Activated CD8-positive, alpha-beta memory T cell treated with anti-CD3 and anti-CD28 coated beads for 48 hours (primary cell): ENCODE data around the gene SNTG2.
"Not testable (repeated sequence)": the region's sequence is repeated elsewhere in the genome, so short reads cannot be mapped to it uniquely, and the experiment has no call there.

Source experiments
- DNase-seq, 3 experiments: peaks; one replicate each; pipeline ENCODE4 v3.0.0-alpha.2; 2020; ENCODE audit warnings: low read depth in 2 of 3, low spot score in 2 of 3

The SNTG2 gene

GRCh38 chr2:950080-950966 lies at the start of gene SNTG2:
SNTG2 (plus strand) TSS chr2:950849; CDS start chr2:950997, 148 bp downstream.
- peak in 1 of 3 experiments; percentile 35 for DNase-seq

GRCh38 chr2:902584-902983 lies 48.1 kb upstream of the SNTG2 start:
- DNase-seq: no peak

- DNase-seq: no peak
Observed at GRCh38 chr2:903223-903900, 47.3 kb upstream of the SNTG2 start.

GRCh38 chr2:904246-905024 lies 46.2 kb upstream of the SNTG2 start:
- no peak for DNase-seq

GRCh38 chr2:905091-905832 lies 45.4 kb upstream of the SNTG2 start:
- no peak for DNase-seq

GRCh38 chr2:905833-906140 lies 44.9 kb upstream of the SNTG2 start:
- DNase-seq: no peak

- no peak for DNase-seq
Observed at GRCh38 chr2:907706-908105, 42.9 kb upstream of the SNTG2 start.

- DNase-seq: no peak
Observed at GRCh38 chr2:908568-908967, 42.1 kb upstream of the SNTG2 start.

- DNase-seq: not testable (repeated sequence)
Observed at GRCh38 chr2:909764-910379, 40.8 kb upstream of the SNTG2 start.

- no peak for DNase-seq
Observed at GRCh38 chr2:910698-911097, 40.0 kb upstream of the SNTG2 start.

GRCh38 chr2:915979-916378 lies 34.7 kb upstream of the SNTG2 start:
- DNase-seq: no peak

GRCh38 chr2:916935-917334 lies 33.7 kb upstream of the SNTG2 start:
- DNase-seq: no peak

GRCh38 chr2:919672-920071 lies 31.0 kb upstream of the SNTG2 start:
- no peak for DNase-seq

- no peak for DNase-seq
Observed at GRCh38 chr2:920573-920972, 30.1 kb upstream of the SNTG2 start.

- no peak for DNase-seq
Observed at GRCh38 chr2:920999-921398, 29.6 kb upstream of the SNTG2 start.

- DNase-seq: no peak
Observed at GRCh38 chr2:922185-922584, 28.5 kb upstream of the SNTG2 start.

- no peak for DNase-seq
Observed at GRCh38 chr2:923832-924601, 26.6 kb upstream of the SNTG2 start.

- DNase-seq: no peak
Observed at GRCh38 chr2:924701-925100, 25.9 kb upstream of the SNTG2 start.

- no peak for DNase-seq
Observed at GRCh38 chr2:925309-925708, 25.3 kb upstream of the SNTG2 start.

- no peak for DNase-seq
Observed at GRCh38 chr2:925711-926110, 24.9 kb upstream of the SNTG2 start.
